Endometrial microvascular endothelial cells (primary cell): Measurements from ENCODE around the gene CNPY2. TPM values are rescaled to one million over a fixed set of nuclear protein-coding genes. Genes with fewer than 3 reads are reported as not detected.
"Not testable (repeated sequence)": the region's sequence is repeated elsewhere in the genome, so short reads cannot be mapped to it uniquely, and the experiment has no call there.

Experiments
- in situ Hi-C: cut with HindIII; loops from 2 replicates; pipeline ENCODE4 v1.10.0; 2017; ENCODE audit warnings: low sequenced_read_pairs, low pct_unique_long_range_greater_than_20kb; ENCODE audit errors: inconsistent ontology term
- total RNA-seq: library from RNA; depleted of rRNA; stranded (reverse); fragments of >200 nt; gene quantifications from one replicate; pipeline ENCODE4 v1.2.3, GENCODE V29; 2015; ENCODE audit errors: inconsistent ontology term

Gene CNPY2
- total RNA-seq, 1 donor from 2014 or later: 105 TPM

GRCh38 chr12:56335527-56335926 is 19.7 kb upstream of the CNPY2 start:
- in situ Hi-C loops: not testable (repeated sequence)

GRCh38 chr12:56334490-56334793 is 18.7 kb upstream of the CNPY2 start:
- in situ Hi-C loops: no loop called here

GRCh38 chr12:56333679-56334489 is 18.1 kb upstream of the CNPY2 start, which contains the start of gene PAN2:
PAN2 (minus strand) TSS chr12:56334000; CDS start chr12:56333094, 906 bp downstream.
- in situ Hi-C loops: no loop called here

GRCh38 chr12:56333197-56333678 is 17.4 kb upstream of the CNPY2 start:
- in situ Hi-C loops: no loop called here

GRCh38 chr12:56332512-56333196 is 16.9 kb upstream of the CNPY2 start:
- in situ Hi-C loops: no loop called here

- in situ Hi-C loops: no loop called here
Observed at GRCh38 chr12:56330936-56331490, 15.2 kb upstream of the CNPY2 start.

- in situ Hi-C loops: no loop called here
Observed at GRCh38 chr12:56326533-56326932, 10.7 kb upstream of the CNPY2 start.

DNA sequence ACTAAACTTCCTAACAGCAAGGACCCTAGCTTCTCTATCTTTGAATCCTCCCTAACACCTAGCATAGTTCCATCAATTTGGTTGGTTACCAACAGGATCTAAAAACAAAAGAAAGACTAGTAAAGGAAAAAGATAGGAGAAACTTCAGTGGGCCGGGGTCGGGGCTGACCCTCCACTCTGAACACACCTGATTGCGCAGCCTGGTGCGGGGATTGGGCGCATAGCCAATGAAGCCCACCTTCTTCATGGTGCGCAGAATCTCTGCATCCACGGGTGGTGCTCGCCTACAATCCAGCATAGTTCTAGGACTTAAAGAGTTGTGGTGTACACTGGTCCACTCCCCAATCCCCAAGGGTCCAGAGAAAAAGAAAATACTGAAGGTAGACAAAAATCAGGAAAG is 10.3 kb upstream of the CNPY2 start:
- in situ Hi-C loops: no loop called here

GRCh38 chr12:56324206-56324605 is 8.4 kb upstream of the CNPY2 start:
- in situ Hi-C loops: no loop called here

GRCh38 chr12:56321610-56322009 is 5.8 kb upstream of the CNPY2 start:
- in situ Hi-C loops: not testable (repeated sequence)

- in situ Hi-C loops: no loop called here
Observed at GRCh38 chr12:56321027-56321426, 5.2 kb upstream of the CNPY2 start.

DNA sequence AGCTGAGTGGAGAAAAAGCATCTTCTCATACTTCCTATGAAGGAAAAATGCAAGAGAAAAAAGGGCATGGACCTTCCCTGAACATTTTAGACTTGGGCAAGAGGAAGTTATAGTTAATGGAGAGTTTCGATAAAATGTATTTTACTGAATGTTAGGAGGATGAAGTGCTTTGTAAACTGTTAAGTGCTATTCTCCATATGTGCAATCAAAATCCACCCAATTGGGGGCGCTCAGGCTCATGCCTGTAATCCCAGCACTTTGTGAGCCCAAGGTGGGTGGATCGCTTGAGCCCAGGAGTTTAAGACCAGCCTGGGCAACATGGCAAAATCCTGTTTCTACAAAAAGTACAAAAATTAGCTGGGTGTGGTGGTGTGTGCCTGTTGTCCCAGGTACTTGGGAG is 1.9 kb upstream of the CNPY2 start:
- in situ Hi-C loops: no loop called here

- in situ Hi-C loops: no loop called here
Observed at GRCh38 chr12:56315249-56315621, 553 bp downstream of the CNPY2 start.

DNA sequence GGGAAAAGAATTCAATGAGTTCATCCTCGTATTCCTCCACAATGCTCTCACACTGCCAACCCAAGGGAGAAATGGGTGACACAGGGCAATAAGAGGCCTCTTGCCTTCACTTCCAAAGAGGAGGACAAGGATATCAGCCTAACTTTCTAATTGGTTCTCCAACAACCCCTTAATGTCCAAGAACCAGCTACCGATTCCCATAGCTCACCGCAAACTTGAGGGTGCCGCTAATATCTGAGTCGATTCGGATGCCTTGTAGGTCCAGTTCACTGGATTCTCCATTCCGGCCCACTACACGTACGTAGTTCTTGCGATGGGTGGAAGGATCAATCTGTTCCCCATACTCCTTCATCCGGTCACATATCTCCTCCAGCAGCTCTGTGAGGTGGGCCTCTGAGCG is 4.8 kb downstream of the CNPY2 start:
- in situ Hi-C loops: no loop called here

DNA sequence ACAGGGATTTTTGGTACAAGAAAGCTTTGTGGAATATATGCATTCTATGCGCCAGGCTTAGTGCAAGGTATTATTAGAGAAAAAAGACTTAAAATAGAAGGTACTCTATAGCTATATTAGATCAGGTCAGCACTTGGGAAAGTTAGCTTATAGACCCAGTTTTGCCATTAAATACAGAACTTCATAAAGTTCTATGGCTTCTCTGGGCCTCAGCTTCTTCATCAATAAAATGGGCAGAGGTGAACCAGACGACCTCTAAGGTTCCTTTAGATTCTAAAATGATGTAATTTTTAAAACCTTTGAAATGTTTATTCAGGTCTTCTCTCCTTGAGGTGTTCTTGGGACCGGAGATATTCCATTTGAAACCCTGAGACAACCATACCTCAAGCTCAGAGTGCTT is 7.1 kb downstream of the CNPY2 start:
- in situ Hi-C loops: no loop called here

GRCh38 chr12:56307221-56307965 is 8.4 kb downstream of the CNPY2 start:
- in situ Hi-C loops: no loop called here

GRCh38 chr12:56304872-56305590 is 10.8 kb downstream of the CNPY2 start:
- in situ Hi-C loops: no loop called here

GRCh38 chr12:56304276-56304675 is 11.5 kb downstream of the CNPY2 start:
- in situ Hi-C loops: no loop called here
